ENCODE results near the gene CD164L2.

Gene CD164L2

DNA sequence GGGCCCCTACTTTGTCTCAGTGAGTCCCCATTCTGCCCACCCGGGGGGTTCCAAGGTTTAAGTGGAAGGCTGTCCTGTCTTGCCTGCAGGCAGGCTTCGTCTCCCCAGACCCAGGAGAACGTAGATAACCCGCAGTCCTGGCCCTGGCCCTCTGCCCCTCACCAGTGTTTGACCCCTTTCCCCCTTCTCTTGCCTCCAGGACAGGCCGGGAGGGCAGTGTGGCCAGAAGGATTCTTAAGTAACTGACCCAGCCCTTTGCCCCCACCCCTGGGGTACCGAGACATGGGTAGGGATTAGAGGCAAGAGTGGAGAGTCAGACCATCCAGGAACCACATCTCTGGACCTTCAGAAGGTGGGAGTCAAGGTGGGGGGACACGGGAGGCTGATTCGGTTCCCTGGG lies 52.3 kb downstream of the CD164L2 start:
- DNase-seq (ENCODE audit: extremely low read depth in 1 of 2, low read depth in 1 of 2): no peak

All from activated CD8-positive, alpha-beta memory T cell treated with anti-CD3 and anti-CD28 coated beads for 1 hour (primary cell).